ENCODE data around the gene TPPP2. TPM values are rescaled to one million over a fixed set of nuclear protein-coding genes. Genes with fewer than 3 reads are reported as not detected.

The TPPP2 gene
- total and polyA plus RNA-seq, 2 of the 4 experiments (the other 2 are of a cell fraction), result not detected

DNA sequence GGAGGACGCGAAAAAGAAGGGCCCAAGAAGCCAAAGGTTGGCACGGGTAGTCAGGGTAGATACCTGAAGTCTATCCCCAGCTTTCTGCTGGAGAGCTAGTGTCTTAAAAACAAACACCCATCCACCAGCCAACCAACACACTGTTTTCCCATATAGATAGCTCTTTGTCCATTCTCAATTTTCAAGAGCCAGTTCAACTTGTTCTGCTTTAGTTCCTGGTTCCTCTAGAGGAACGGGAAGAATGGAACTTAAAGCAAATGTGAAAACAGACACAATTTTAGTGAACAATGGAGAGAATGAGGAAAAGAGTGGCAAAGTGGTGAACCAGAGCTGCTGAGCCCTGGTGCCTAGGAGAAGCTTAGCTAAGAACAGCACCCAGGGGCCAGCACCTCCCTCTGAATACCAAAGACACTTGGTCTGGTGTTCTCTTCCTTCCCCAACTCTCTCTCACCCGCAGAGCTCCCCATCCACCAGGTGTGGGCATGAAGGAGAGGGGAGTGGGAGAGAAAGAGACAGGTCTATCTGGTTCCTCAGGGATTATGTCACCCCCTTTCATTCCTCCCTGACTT, 9.0 kb upstream of the TPPP2 start:
- POLR2A ChIA-PET (ENCODE audit: unreplicated experiment), result no interaction called here
- no peak for ATAC-seq (ENCODE audit: low read depth)
- no peak overlapping the region for H3K4ac ChIP-seq (ENCODE audit: low read depth, low read length)

More for the DNA sequence above, 9.0 kb upstream of the TPPP2 start:
- Histone ChIP-seq H2AK5ac (ENCODE audit: low read depth, low read length) (no peak overlapping the region), H4K8ac (ENCODE audit: low read depth in 2 of 2, low read length in 2 of 2) (no peak overlapping the region), H4K5ac (ENCODE audit: low read depth, low read length) (no peak overlapping the region), H3K4me3 (ENCODE audit: insufficient read depth, low read depth, low read length) (no peak overlapping the region), H3K4me1 (ENCODE audit: control insufficient read depth, insufficient read depth, low read length) (no peaks in the 10 kb centered on the region), H3K9me3 (ENCODE audit: control insufficient read depth, insufficient read depth, low read length) (no peaks in the 10 kb centered on the region), H3K23ac (ENCODE audit: low read depth, low read length) (no peak overlapping the region), H3K56ac (ENCODE audit: extremely low read depth, insufficient read depth, low read length) (no peak overlapping the region), H2BK120ac (ENCODE audit: low read depth, low read length) (no peak overlapping the region), H4K20me1 (ENCODE audit: insufficient read depth, low read length) (no peaks in the 10 kb centered on the region), H3K27me3 (ENCODE audit: control insufficient read depth, insufficient read depth, low read length) (peaks cover 58% of the 10 kb centered on the region), H3K14ac (replicated peaks; ENCODE audit: low read depth, low read length) (no peak overlapping the region), H2BK20ac (ENCODE audit: low read depth, low read length) (no peak overlapping the region), H3K36me3 (ENCODE audit: control insufficient read depth, insufficient read depth, low read length) (no peaks in the 10 kb centered on the region), H2BK5ac (ENCODE audit: low read depth, low read length, poor library complexity, severe bottlenecking) (no peak overlapping the region), H2BK15ac (ENCODE audit: low read depth, low read length) (no peak overlapping the region), H2AK9ac (replicated peaks; ENCODE audit: low read depth, low read length, poor library complexity) (no peak overlapping the region), H2AFZ (replicated peaks; ENCODE audit: low read length, poor library complexity) (no peak overlapping the region), H3K79me1 (ENCODE audit: low read depth in 1 of 2, low read length in 2 of 2) (no peaks in the 10 kb centered on the region), H3K27ac (ENCODE audit: insufficient read depth, low read length) (no peak overlapping the region), H4K91ac (ENCODE audit: insufficient read depth, low read depth, low read length) (no peak overlapping the region), H3K4me2 (ENCODE audit: low read depth, low read length) (no peak overlapping the region), H3K9me1 (ENCODE audit: insufficient read depth, low read length) (no peaks in the 10 kb centered on the region), H3K9ac (ENCODE audit: low read depth, low read length) (no peak overlapping the region), H3K18ac (ENCODE audit: low read depth, low read length) (no peak overlapping the region)
- DNase-seq, result no peak
- dilution Hi-C loops (cut with HindIII; ENCODE audit: low sequenced_read_pairs, unreplicated experiment) (no loop called here), intact Hi-C loops (cut with micrococcal nuclease) (no loop called here), in situ Hi-C loops (cut with MboI; ENCODE audit: low sequenced_read_pairs) (no loop called here)
- TF ChIP-seq, protein P1, sequence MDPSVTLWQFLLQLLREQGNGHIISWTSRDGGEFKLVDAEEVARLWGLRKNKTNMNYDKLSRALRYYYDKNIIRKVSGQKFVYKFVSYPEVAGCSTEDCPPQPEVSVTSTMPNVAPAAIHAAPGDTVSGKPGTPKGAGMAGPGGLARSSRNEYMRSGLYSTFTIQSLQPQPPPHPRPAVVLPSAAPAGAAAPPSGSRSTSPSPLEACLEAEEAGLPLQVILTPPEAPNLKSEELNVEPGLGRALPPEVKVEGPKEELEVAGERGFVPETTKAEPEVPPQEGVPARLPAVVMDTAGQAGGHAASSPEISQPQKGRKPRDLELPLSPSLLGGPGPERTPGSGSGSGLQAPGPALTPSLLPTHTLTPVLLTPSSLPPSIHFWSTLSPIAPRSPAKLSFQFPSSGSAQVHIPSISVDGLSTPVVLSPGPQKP (IDR thresholded peaks at IDR 0.05; ENCODE audit: borderline replicate concordance, low read depth, low read length), result no peak
- TF ChIP-seq NFE2L2 (IDR thresholded peaks at IDR 0.05; ENCODE audit: low read depth, low read length) (no peak), MAFK (IDR thresholded peaks at IDR 0.05; ENCODE audit: low read depth, low read length) (no peak), POLR2A (IDR thresholded peaks at IDR 0.05; ENCODE audit: low read depth, low read length) (no peak), RFX5 (IDR thresholded peaks at IDR 0.05; ENCODE audit: low read depth, low read length) (no peak)
- TF ChIP-seq, protein P2, sequence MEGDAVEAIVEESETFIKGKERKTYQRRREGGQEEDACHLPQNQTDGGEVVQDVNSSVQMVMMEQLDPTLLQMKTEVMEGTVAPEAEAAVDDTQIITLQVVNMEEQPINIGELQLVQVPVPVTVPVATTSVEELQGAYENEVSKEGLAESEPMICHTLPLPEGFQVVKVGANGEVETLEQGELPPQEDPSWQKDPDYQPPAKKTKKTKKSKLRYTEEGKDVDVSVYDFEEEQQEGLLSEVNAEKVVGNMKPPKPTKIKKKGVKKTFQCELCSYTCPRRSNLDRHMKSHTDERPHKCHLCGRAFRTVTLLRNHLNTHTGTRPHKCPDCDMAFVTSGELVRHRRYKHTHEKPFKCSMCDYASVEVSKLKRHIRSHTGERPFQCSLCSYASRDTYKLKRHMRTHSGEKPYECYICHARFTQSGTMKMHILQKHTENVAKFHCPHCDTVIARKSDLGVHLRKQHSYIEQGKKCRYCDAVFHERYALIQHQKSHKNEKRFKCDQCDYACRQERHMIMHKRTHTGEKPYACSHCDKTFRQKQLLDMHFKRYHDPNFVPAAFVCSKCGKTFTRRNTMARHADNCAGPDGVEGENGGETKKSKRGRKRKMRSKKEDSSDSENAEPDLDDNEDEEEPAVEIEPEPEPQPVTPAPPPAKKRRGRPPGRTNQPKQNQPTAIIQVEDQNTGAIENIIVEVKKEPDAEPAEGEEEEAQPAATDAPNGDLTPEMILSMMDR (conservative IDR thresholded peaks at IDR 0.05; ENCODE audit: low read depth, low read length), result no peak
- BruUV-seq (replicated peaks), result no TSS peak
- 84% methylated on average over 3 of the region's 5 CpGs; no CpG with 5 or more reads in 1 of the 2 experiments for WGBS, 2 experiments (ENCODE audit: extremely low coverage in 2 of 2, insufficient read length in 1 of 2)
- CTCF ChIA-PET, result interaction anchor here (0.7 to 0.8 kb wide), 2 partner anchors 16 to 84 kb away, joined by 3 read pairs; no protein-coding TSS in a partner anchor

All from IMR-90 (cell line).